ENCODE data around the gene SLC24A3.

DNA sequence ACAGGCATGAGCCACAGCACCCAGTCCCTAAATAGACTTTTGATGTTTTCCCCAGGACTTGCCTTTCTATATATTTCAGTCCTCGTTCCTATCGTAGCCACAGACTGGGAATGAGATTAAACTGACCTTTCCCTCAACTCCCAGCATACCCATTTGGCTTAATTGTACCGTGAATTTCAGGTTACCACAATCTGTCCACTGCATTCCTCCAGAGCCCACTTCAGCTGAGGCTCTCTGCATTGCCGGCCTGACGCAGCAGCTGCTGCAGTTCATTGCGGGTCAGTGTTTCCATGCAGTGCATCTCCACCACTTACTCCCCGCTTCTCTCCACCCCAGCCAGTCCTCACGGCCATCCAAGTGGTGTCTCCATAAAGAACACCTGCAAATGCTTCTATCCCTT is 442.5 kb downstream of the SLC24A3 start:
- TF ChIP-seq POLR2A (IDR thresholded peaks at IDR 0.05) (no peak), EP300 (IDR thresholded peaks at IDR 0.05) (no peak)
- TF ChIP-seq, protein P1, sequence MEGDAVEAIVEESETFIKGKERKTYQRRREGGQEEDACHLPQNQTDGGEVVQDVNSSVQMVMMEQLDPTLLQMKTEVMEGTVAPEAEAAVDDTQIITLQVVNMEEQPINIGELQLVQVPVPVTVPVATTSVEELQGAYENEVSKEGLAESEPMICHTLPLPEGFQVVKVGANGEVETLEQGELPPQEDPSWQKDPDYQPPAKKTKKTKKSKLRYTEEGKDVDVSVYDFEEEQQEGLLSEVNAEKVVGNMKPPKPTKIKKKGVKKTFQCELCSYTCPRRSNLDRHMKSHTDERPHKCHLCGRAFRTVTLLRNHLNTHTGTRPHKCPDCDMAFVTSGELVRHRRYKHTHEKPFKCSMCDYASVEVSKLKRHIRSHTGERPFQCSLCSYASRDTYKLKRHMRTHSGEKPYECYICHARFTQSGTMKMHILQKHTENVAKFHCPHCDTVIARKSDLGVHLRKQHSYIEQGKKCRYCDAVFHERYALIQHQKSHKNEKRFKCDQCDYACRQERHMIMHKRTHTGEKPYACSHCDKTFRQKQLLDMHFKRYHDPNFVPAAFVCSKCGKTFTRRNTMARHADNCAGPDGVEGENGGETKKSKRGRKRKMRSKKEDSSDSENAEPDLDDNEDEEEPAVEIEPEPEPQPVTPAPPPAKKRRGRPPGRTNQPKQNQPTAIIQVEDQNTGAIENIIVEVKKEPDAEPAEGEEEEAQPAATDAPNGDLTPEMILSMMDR (IDR thresholded peaks at IDR 0.05), result no peak

Data from suprapubic skin (tissue), 3 donors.